ENCODE measurements around the gene C1orf167.

C1orf167 gene

DNA sequence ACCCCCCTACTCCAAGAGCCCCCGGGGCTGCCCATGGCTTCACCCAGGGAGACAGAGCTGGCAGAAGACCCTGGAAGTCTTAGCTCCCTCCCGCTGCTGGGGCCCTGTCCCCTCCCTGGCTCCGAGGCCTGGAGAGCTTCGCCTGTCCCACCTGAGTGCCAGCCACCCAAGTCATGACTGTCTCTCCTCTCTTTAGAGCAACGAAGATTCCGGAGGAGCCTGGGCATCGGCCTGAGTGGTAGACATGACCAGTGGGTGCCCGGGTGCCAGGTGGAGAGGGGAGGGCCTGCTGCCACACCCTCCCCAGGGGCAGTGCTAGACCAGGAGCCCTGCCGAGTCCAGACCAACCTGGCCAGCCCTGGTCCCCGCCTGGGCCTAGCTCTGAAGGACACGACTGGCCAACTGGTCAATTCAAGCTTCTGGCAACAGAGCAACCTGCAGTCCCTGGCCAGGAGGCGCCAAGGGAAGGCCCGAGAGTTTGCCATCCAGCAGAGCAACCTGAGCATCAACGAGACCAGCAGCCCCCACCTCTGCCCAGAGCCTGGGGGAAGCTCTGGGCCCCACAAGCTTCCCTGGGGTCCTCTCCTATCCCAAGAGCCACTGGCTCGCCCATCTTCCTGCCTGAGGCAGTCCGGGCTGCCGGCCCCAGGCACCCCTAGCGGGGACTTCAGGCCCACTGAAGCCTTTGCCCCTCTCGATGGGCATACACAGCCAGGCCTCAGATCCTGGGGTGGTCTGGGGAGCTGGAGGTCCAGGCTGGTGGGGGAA is 3.9 kb downstream of the C1orf167 start:
- Histone ChIP-seq H3K36me3 (no peaks in the 10 kb centered on the region), H3K27ac (no peak overlapping the region), H3K9me3 (no peaks in the 10 kb centered on the region), H3K4me1 (no peaks in the 10 kb centered on the region), H3K4me3 (no peak overlapping the region), H3K27me3 (peaks cover 0 to 39% of the 10 kb centered on the region in 2 donors)
- no peak for TF ChIP-seq CTCF (IDR thresholded peaks at IDR 0.05)
- intact Hi-C loops (cut with DNase I; ENCODE audit: low total_unique reads): no loop called here
- DNase-seq: no peak

DNA sequence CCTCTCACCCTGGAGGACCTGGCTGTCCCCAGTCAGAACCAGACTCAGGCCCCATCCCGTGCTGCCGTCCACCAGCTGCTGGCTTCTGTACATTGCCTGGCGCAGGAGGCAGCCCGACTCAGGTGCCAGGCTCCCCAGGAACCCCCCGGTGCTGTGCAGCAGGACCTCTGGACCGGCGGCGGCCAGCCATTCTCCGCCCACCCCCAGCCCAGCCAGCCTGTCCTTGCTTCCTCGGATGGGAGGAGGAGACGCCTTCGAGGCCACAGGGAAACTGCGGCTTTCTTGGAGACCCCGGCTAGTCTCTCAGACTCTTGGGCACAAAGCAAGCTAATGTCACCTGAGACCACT is 4.4 kb downstream of the C1orf167 start:
- Histone ChIP-seq H3K9me3 (no peaks in the 10 kb centered on the region), H3K36me3 (no peaks in the 10 kb centered on the region), H3K4me3 (no peak overlapping the region), H3K27me3 (peaks cover 0 to 37% of the 10 kb centered on the region in 2 donors), H3K4me1 (no peaks in the 10 kb centered on the region), H3K27ac (no peak overlapping the region)
- no peak for TF ChIP-seq CTCF (IDR thresholded peaks at IDR 0.05)
- no peak for DNase-seq
- intact Hi-C loops (cut with DNase I; ENCODE audit: low total_unique reads): no loop called here

- Histone ChIP-seq H3K27ac (no peak overlapping the region), H3K9me3 (no peaks in the 10 kb centered on the region), H3K36me3 (no peaks in the 10 kb centered on the region), H3K4me3 (no peak overlapping the region), H3K27me3 (peaks cover 0 to 27% of the 10 kb centered on the region in 2 donors), H3K4me1 (no peaks in the 10 kb centered on the region)
- no peak for DNase-seq
- no peak for TF ChIP-seq CTCF (IDR thresholded peaks at IDR 0.05)
- intact Hi-C loops (cut with DNase I; ENCODE audit: low total_unique reads): no loop called here
Measured at GRCh38 chr1:11767922-11768704, 6.1 kb downstream of the C1orf167 start.

DNA sequence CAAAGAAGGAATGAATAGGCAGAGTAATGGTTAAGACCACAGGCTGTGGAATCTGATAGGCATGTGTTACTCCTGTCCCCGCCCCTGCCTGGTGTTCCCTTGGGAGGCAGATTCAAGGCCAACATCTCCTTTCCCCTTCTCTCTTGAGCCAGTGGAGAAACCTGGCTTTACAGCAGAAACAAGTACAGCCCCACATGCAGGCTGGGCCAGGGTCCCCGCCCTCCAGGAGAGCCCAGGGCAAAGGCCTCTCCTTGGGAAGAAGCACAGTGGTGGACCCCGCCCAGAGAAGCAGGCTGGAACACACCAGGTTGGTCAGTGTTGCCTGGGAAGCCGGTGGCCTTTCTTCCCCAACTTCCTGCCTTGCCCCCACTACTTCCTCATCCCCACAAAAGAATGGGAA is 6.8 kb downstream of the C1orf167 start:
- DNase-seq: no peak
- intact Hi-C loops (cut with DNase I; ENCODE audit: low total_unique reads): no loop called here
- no peak for TF ChIP-seq CTCF (IDR thresholded peaks at IDR 0.05)

DNA sequence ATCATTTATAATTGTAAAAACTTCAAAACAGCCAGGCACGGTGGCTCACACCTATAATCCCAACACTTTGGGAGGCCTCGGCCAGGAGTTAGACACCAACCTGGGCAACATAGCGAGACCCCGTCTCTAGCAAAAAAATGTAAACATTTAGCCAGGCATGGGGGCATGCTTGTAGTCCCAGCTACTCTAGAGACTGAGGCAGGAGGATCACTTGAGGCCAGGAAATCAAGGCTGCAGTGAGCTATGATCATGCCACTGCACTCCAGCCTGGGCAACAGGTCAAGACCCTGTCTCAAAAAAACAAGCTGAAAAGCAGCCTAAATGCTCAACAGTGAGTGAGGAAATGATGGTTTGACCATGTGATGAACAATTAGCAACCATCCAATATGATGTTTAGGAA is 7.3 kb downstream of the C1orf167 start:
- no peak overlapping the region for H3K4me3 ChIP-seq
- DNase-seq: no peak
- no peak for TF ChIP-seq CTCF (IDR thresholded peaks at IDR 0.05)
- no peak overlapping the region for H3K27ac ChIP-seq
- no peaks in the 10 kb centered on the region for H3K4me1 ChIP-seq
- H3K9me3 ChIP-seq: no peaks in the 10 kb centered on the region
- intact Hi-C loops (cut with DNase I; ENCODE audit: low total_unique reads): no loop called here
- peaks cover 0 to 27% of the 10 kb centered on the region in 2 donors for H3K27me3 ChIP-seq
- no peaks in the 10 kb centered on the region for H3K36me3 ChIP-seq

More for the DNA sequence above, 6.8 kb downstream of the C1orf167 start:
- Histone ChIP-seq H3K9me3 (no peaks in the 10 kb centered on the region), H3K27me3 (peaks cover 0 to 27% of the 10 kb centered on the region in 2 donors), H3K4me1 (no peaks in the 10 kb centered on the region), H3K4me3 (no peak overlapping the region), H3K36me3 (no peaks in the 10 kb centered on the region), H3K27ac (no peak overlapping the region)
